H9 (cell line): Measurements from ENCODE around the gene ADAM22. TPM values are rescaled to one million over a fixed set of nuclear protein-coding genes. Genes with fewer than 3 reads are reported as not detected.

Source experiments
- DNase-seq: peaks from one replicate; pipeline ENCODE4 v3.0.0-alpha.2; 2017
- H2AFZ ChIP-seq: one replicate; pipeline ENCODE4 v1.6.1; 2013; ENCODE audit warnings: mild to moderate bottlenecking, low read length, control low read depth, moderate library complexity
- H2AK5ac ChIP-seq: 2 replicates; pipeline ENCODE4 v1.6.1; 2013; ENCODE audit warnings: low read length, control low read depth, mixed read lengths; ENCODE audit not compliant: insufficient read length
- H2BK120ac ChIP-seq: one replicate; pipeline ENCODE4 v1.6.1; 2013; ENCODE audit warnings: low read depth, mild to moderate bottlenecking, low read length, control low read depth, inconsistent platforms; ENCODE audit not compliant: poor library complexity, severe bottlenecking
- H2BK12ac ChIP-seq: 2 replicates; pipeline ENCODE4 v1.6.1; 2013; ENCODE audit warnings: low read length, control low read depth, mixed read lengths, low read depth; ENCODE audit not compliant: insufficient read length
- H2BK15ac ChIP-seq: 2 replicates; pipeline ENCODE4 v1.6.1; 2013; ENCODE audit warnings: low read depth, low read length, control low read depth
- H2BK20ac ChIP-seq: one replicate; pipeline ENCODE4 v1.6.1; 2013; ENCODE audit warnings: low read depth, mild to moderate bottlenecking, low read length, control low read depth, inconsistent platforms; ENCODE audit not compliant: poor library complexity, severe bottlenecking
- H2BK5ac ChIP-seq: 2 replicates; pipeline ENCODE4 v1.6.1; 2013; ENCODE audit warnings: low read length, control low read depth, mixed read lengths; ENCODE audit not compliant: insufficient read length
- H3K14ac ChIP-seq: 2 replicates; pipeline ENCODE4 v1.6.1; 2013; ENCODE audit warnings: low read length, control low read depth; ENCODE audit not compliant: insufficient read depth
- H3K18ac ChIP-seq: 2 replicates; pipeline ENCODE4 v1.6.1; 2013; ENCODE audit warnings: low read depth, mild to moderate bottlenecking, mixed read lengths, low read length, control low read depth; ENCODE audit not compliant: insufficient read length
- H3K23ac ChIP-seq: 2 replicates; pipeline ENCODE4 v1.6.1; 2013; ENCODE audit warnings: low read length, control low read depth, mixed read lengths, low read depth; ENCODE audit not compliant: insufficient read length
- H3K23me2 ChIP-seq: 2 replicates; pipeline ENCODE4 v1.6.1; 2013; ENCODE audit warnings: low read depth, mild to moderate bottlenecking, mixed read lengths, low read length, control low read depth; ENCODE audit not compliant: insufficient read length, poor library complexity, severe bottlenecking
- H3K27ac ChIP-seq: 2 replicates; pipeline ENCODE4 v1.5.1; 2013; ENCODE audit warnings: low read length, control low read depth, mixed read lengths, low read depth; ENCODE audit not compliant: insufficient read length
- H3K27me3 ChIP-seq: 2 replicates; pipeline ENCODE4 v1.6.1; 2013; ENCODE audit warnings: low read length, control low read depth, inconsistent platforms; ENCODE audit not compliant: insufficient read depth
- H3K4ac ChIP-seq: 2 replicates; pipeline ENCODE4 v1.6.1; 2013; ENCODE audit warnings: low read depth, mild to moderate bottlenecking, control low read depth, inconsistent platforms, low read length, moderate library complexity
- H3K4me1 ChIP-seq: 2 replicates; pipeline ENCODE4 v1.6.1; 2013; ENCODE audit warnings: low read length, control low read depth, inconsistent platforms; ENCODE audit not compliant: insufficient read depth
- H3K4me2 ChIP-seq: 2 replicates; pipeline ENCODE4 v1.6.1; 2013; ENCODE audit warnings: low read length, control low read depth, mixed read lengths; ENCODE audit not compliant: insufficient read length, insufficient read depth
- H3K56ac ChIP-seq: 2 replicates; pipeline ENCODE4 v1.6.1; 2013; ENCODE audit warnings: low read depth, mild to moderate bottlenecking, mixed read lengths, low read length, control low read depth; ENCODE audit not compliant: insufficient read length
- H3K79me1 ChIP-seq: 2 replicates; pipeline ENCODE4 v1.6.1; 2013; ENCODE audit warnings: low read depth, mild to moderate bottlenecking, moderate library complexity, low read length, control low read depth, inconsistent platforms; ENCODE audit not compliant: insufficient read depth, poor library complexity, severe bottlenecking
- H3K79me2 ChIP-seq: 2 replicates; pipeline ENCODE4 v1.6.1; 2013; ENCODE audit warnings: low read length, control low read depth, inconsistent platforms; ENCODE audit not compliant: insufficient read depth
- H3K9ac ChIP-seq: 2 replicates; pipeline ENCODE4 v1.6.1; 2013; ENCODE audit warnings: low read length, control low read depth, mixed read lengths; ENCODE audit not compliant: insufficient read length; ENCODE audit errors: extremely low read depth
- H3K9me3 ChIP-seq: one replicate; pipeline ENCODE4 v1.6.1; 2013; ENCODE audit warnings: low read depth, low read length, inconsistent platforms; ENCODE audit not compliant: control insufficient read depth
- H3T11ph ChIP-seq: one replicate; pipeline ENCODE4 v1.6.1; 2013; ENCODE audit warnings: mild to moderate bottlenecking, low read length, control low read depth, inconsistent platforms
- H4K20me1 ChIP-seq: one replicate; pipeline ENCODE4 v1.6.1; 2013; ENCODE audit not compliant: control insufficient read depth, insufficient read length, insufficient read depth
- H4K5ac ChIP-seq: 2 replicates; pipeline ENCODE4 v1.6.1; 2013; ENCODE audit warnings: low read depth, mild to moderate bottlenecking, mixed read lengths, low read length, control low read depth; ENCODE audit not compliant: insufficient read length
- H4K8ac ChIP-seq: replicated peaks from 2 replicates; pipeline ENCODE4 v1.6.1; 2013; ENCODE audit warnings: low read length, control low read depth, mixed read lengths, low read depth; ENCODE audit not compliant: insufficient read length
- H4K91ac ChIP-seq: 2 replicates; pipeline ENCODE4 v1.6.1; 2013; ENCODE audit warnings: low read depth, mild to moderate bottlenecking, moderate library complexity, mixed read lengths, low read length, control low read depth; ENCODE audit not compliant: insufficient read length
- H3K27ac Mint-ChIP-seq, 3 experiments: 2 replicates in 2 of 3; 3 replicates in 1 of 3; pipeline ENCODE4 v1.8.0; 2020 to 2021; ENCODE audit warnings: mixed read lengths in 3 of 3, mild to moderate bottlenecking in 1 of 3, moderate library complexity in 1 of 3
- H3K27me3 Mint-ChIP-seq: 2 replicates; pipeline ENCODE4 v1.8.0; 2021; ENCODE audit warnings: low read depth, mild to moderate bottlenecking, moderate library complexity, mixed read lengths
- H3K36me3 Mint-ChIP-seq, 3 experiments: 2 replicates in 2 of 3; 3 replicates in 1 of 3; pipeline ENCODE4 v1.8.0; 2020 to 2021; ENCODE audit warnings: low read depth in 3 of 3, mixed read lengths in 3 of 3; ENCODE audit not compliant: insufficient read depth in 1 of 3
- H3K4me1 Mint-ChIP-seq, 2 experiments: 2 replicates each; pipeline ENCODE4 v1.8.0; 2020; ENCODE audit warnings: mixed read lengths in 2 of 2
- H3K4me3 Mint-ChIP-seq, 2 experiments: 2 replicates in 1 of 2; 3 replicates in 1 of 2; pipeline ENCODE4 v1.8.0; 2020 to 2021; ENCODE audit warnings: mild to moderate bottlenecking in 2 of 2, mixed read lengths in 2 of 2, moderate library complexity in 1 of 2
- H3K9me3 Mint-ChIP-seq, 2 experiments: 2 replicates in 1 of 2; 3 replicates in 1 of 2; pipeline ENCODE4 v1.8.0; 2020; ENCODE audit warnings: mild to moderate bottlenecking in 2 of 2, mixed read lengths in 2 of 2, moderate library complexity in 1 of 2
- CTCF ChIP-seq: fragments of 200-600 bp; sonication (generic); conservative IDR thresholded peaks from 3 replicates; pipeline ENCODE4 v1.8.0; 2021; ENCODE audit warnings: antibody characterized with exemption, mild to moderate bottlenecking
- WGBS: extraction: QIAGEN DNeasy Blood & Tissue Kit; methylation state at CpG from one replicate; pipeline ENCODE4 v1.1.7; 2013; ENCODE audit warnings: missing lambda C conversion rate, low lambda C conversion rate, mixed read lengths; ENCODE audit not compliant: insufficient read length; ENCODE audit errors: extremely low coverage; 5-methylcytosine and 5-hydroxymethylcytosine counted together
- total RNA-seq: library from RNA; stranded (reverse); gene quantifications from 2 replicates; pipeline ENCODE4 v1.2.1, GENCODE V29; 2021

ADAM22 gene
- total RNA-seq, 1 experiment from 2014 or later, result 8.7 TPM

- Histone ChIP-seq H2BK15ac (no peak overlapping the region), H2AFZ (no peak overlapping the region), H4K5ac (no peak overlapping the region), H2BK12ac (no peak overlapping the region), H3K27ac (no peak overlapping the region), H3K4me2 (no peak overlapping the region), H3T11ph (no peak overlapping the region), H3K9ac (no peak overlapping the region), H2BK20ac (no peak overlapping the region), H2BK120ac (no peak overlapping the region), H3K18ac (no peak overlapping the region), H4K91ac (no peak overlapping the region), H3K79me1 (no peaks in the 10 kb centered on the region), H2AK5ac (no peak overlapping the region), H2BK5ac (no peak overlapping the region), H4K20me1 (no peaks in the 10 kb centered on the region), H3K27me3 (no peaks in the 10 kb centered on the region), H3K14ac (no peak overlapping the region), H3K23ac (no peak overlapping the region), H3K23me2 (no peaks in the 10 kb centered on the region), H3K79me2 (no peaks in the 10 kb centered on the region), H3K9me3 (no peaks in the 10 kb centered on the region), H4K8ac (no peak overlapping the region), H3K4ac (no peak overlapping the region), H3K4me1 (no peaks in the 10 kb centered on the region; the same call in 1 of the 2 replicates), H3K56ac (no peak overlapping the region)
- Mint-ChIP-seq H3K4me3 (no peak overlapping the region), H3K4me1 (0 out of 4 replicates have a peak, but pooled peaks cover 4% of the 10 kb centered on the region in 2 experiments), H3K27me3 (no peaks in the 10 kb centered on the region), H3K36me3 (no peaks in the 10 kb centered on the region), H3K9me3 (no peaks in the 10 kb centered on the region), H3K27ac (peak overlapping the region in 2 of 3 experiments; percentile 84 to 96; a peak in 5 of 7 replicates)
- WGBS, result no CpG with 5 or more reads among the region's 2 CpGs
- no peak for TF ChIP-seq CTCF
- no peak for DNase-seq
Observed at GRCh38 chr7:88140947-88141346, 206.9 kb downstream of the ADAM22 start.
